Ovary (tissue), 9 donors: ENCODE results near the gene SEH1L. TPM values are rescaled to one million over a fixed set of nuclear protein-coding genes. Genes with fewer than 3 reads are reported as not detected.

Source experiments
- DNase-seq, 5 donors: peaks; one replicate each; pipeline ENCODE4 v3.0.0-alpha.2; 2019 to 2020
- H3K27ac ChIP-seq, 2 donors: fragments of 200-600 bp; one replicate each; pipeline versions ENCODE4 v1.5.1 to v1.8.0; 2019 to 2022
- H3K27me3 ChIP-seq: fragments of 200-600 bp; one replicate; pipeline ENCODE4 v1.8.0; 2022
- H3K36me3 ChIP-seq: fragments of 200-600 bp; sonication (generic); one replicate; pipeline ENCODE4 v1.5.1; 2019
- H3K4me1 ChIP-seq: one replicate; pipeline ENCODE4 v1.8.1; 2013; ENCODE audit warnings: mild to moderate bottlenecking, moderate library complexity; ENCODE audit not compliant: insufficient read depth
- H3K4me3 ChIP-seq: fragments of 200-600 bp; sonication (generic); one replicate; pipeline ENCODE4 v1.5.1; 2017
- H3K9me3 ChIP-seq, 2 donors: fragments of 200-600 bp in 1 of 2; sonication (generic) in 1 of 2; one replicate each; pipeline versions ENCODE4 v1.5.1 to v1.8.1; 2013 to 2019; ENCODE audit warnings: mild to moderate bottlenecking in 1 of 2, moderate library complexity in 1 of 2
- CTCF ChIP-seq, 3 donors: fragments of 450-650 bp in 2 of 3; fragments of 200-600 bp in 1 of 3; IDR thresholded peaks; one replicate each; pipeline versions ENCODE4 v1.5.1 to v1.8.0; 2016 to 2022; ENCODE audit warnings: antibody characterized with exemption in 3 of 3, mild to moderate bottlenecking in 1 of 3
- EP300 ChIP-seq: sonication (generic); formaldehyde crosslinking; IDR thresholded peaks from one replicate; pipeline ENCODE4 v1.6.1; 2017; ENCODE audit warnings: antibody characterized with exemption
- POLR2A ChIP-seq: fragments of 450-650 bp; IDR thresholded peaks from one replicate; pipeline ENCODE4 v1.6.1; 2017; ENCODE audit warnings: antibody characterized with exemption, mild to moderate bottlenecking, moderate library complexity
- WGBS, 3 donors: extraction: QIAGEN DNeasy Blood & Tissue Kit in 1 of 3; methylation state at CpG; one replicate each; pipeline versions ENCODE4 v1.1.5 to v1.1.7; 2013 to 2017; 5-methylcytosine and 5-hydroxymethylcytosine counted together
- intact Hi-C, 4 donors: fragments of 100-400 bp; cut with DNase I; formaldehyde crosslinking; loops; one replicate each; pipeline versions ENCODE4 v1.11.0 to v1.15.1; 2022 to 2023
- polyA plus RNA-seq, 2 donors: library from polyadenylated mRNA; stranded (reverse); fragments of 200-250 nt in 1 of 2; fragments of 350-450 nt in 1 of 2; fragmentation: Illumina TruSeq in 1 of 2; extraction: RNeasy Lipid Tissue Mini Kit (QIAGEN cat#74804) in 1 of 2; gene quantifications; one replicate each; pipeline ENCODE4 v1.2.3, GENCODE V29; 2013 to 2014
- total RNA-seq, 7 donors: library from RNA; depleted of rRNA in 2 of 7; stranded (reverse); fragments of >200 nt in 2 of 7; fragmentation: NEBNext Ultra II Directional in 3 of 7; extraction: Animal tissue kit (Norgen Biotek cat#: 25700) in 3 of 7; gene quantifications; one replicate each; pipeline versions ENCODE4 v1.1.0 to v1.2.4, GENCODE V29; 2016 to 2023
- donor health status: DM: no; HTN: no; CAD: no; lungs with moderate emphysema.
- donor health status: DM: no; HTN: no; CAD: no.
- donor health status: Bipolar disorder and iron deficiency.
- donor health status: DM: yes; HTN: yes; CAD: no.
- donor health status: DM: no; HTN: no; CAD: no.
- donor health status: DM: yes; HTN: yes; CAD: no.

The SEH1L gene
- total and polyA plus RNA-seq, 9 donors, result 12.3 to 56.1 (median 35.7) TPM

GRCh38 chr18:13004396-13004795 lies 56.6 kb downstream of the SEH1L start:
- no peaks in the 10 kb centered on the region for H3K9me3 ChIP-seq
- 84 to 88% (median 86%) methylated on average over 8 of the region's 8 CpGs for WGBS, 3 donors
- no peak overlapping the region for H3K27ac ChIP-seq
- no peaks in the 10 kb centered on the region for H3K36me3 ChIP-seq
- DNase-seq, result no peak
- H3K4me1 ChIP-seq, result peaks cover 3% of the 10 kb centered on the region
- no peaks in the 10 kb centered on the region for H3K27me3 ChIP-seq
- no peak overlapping the region for H3K4me3 ChIP-seq
- TF ChIP-seq POLR2A (no peak), CTCF (IDR thresholded peaks at IDR 0.05) (no peak), EP300 (no peak)
- intact Hi-C loops, result no loop called here

GRCh38 chr18:13005289-13005688 lies 57.5 kb downstream of the SEH1L start:
- peaks cover 3% of the 10 kb centered on the region for H3K4me1 ChIP-seq
- intact Hi-C loops, result no loop called here
- no peak for DNase-seq
- no peak overlapping the region for H3K27ac ChIP-seq
- no peaks in the 10 kb centered on the region for H3K36me3 ChIP-seq
- H3K4me3 ChIP-seq, result no peak overlapping the region
- TF ChIP-seq EP300, result no peak
- no peak for TF ChIP-seq CTCF (IDR thresholded peaks at IDR 0.05)
- TF ChIP-seq POLR2A, result no peak
- WGBS, 3 donors, result 90 to 98% (median 92%) methylated on average over 1 of the region's 1 CpG
- H3K27me3 ChIP-seq, result no peaks in the 10 kb centered on the region
- H3K9me3 ChIP-seq, result no peaks in the 10 kb centered on the region

- Histone ChIP-seq H3K4me3 (no peak overlapping the region), H3K4me1 (peaks cover 3% of the 10 kb centered on the region), H3K27me3 (no peaks in the 10 kb centered on the region), H3K36me3 (no peaks in the 10 kb centered on the region), H3K27ac (no peak overlapping the region), H3K9me3 (no peaks in the 10 kb centered on the region)
- WGBS, 3 donors, result 36 to 70% (median 53%) methylated on average over 12 of the region's 12 CpGs
- DNase-seq, result no peak
- TF ChIP-seq EP300 (no peak), POLR2A (no peak), CTCF (IDR thresholded peaks at IDR 0.05) (no peak)
- intact Hi-C loops, result no loop called here
Measured at GRCh38 chr18:13006531-13007247, 58.9 kb downstream of the SEH1L start.

- DNase-seq, result no peak
- intact Hi-C loops, result no loop called here
Measured at GRCh38 chr18:13007248-13007560, 59.4 kb downstream of the SEH1L start.

More at GRCh38 chr18:13007248-13007560, 59.4 kb downstream of the SEH1L start:
- Histone ChIP-seq H3K27ac (no peak overlapping the region), H3K27me3 (no peaks in the 10 kb centered on the region), H3K4me1 (peaks cover 3% of the 10 kb centered on the region), H3K4me3 (no peak overlapping the region), H3K9me3 (no peaks in the 10 kb centered on the region), H3K36me3 (no peaks in the 10 kb centered on the region)
- TF ChIP-seq CTCF (IDR thresholded peaks at IDR 0.05) (no peak), POLR2A (no peak), EP300 (no peak)
- WGBS, 3 donors, result 42 to 51% (median 49%) methylated on average over 2 of the region's 2 CpGs
